MM.1S (cell line): ENCODE results near the gene ITGA6.

ENCODE experiments used
- DNase-seq: peaks from one replicate; pipeline ENCODE4 v3.0.0-alpha.2; 2015
- H2AFZ ChIP-seq: fragments of 300-600 bp; sonication (generic); 2 replicates; pipeline ENCODE4 v1.6.0; 2016; ENCODE audit warnings: antibody characterized with exemption, low read length
- H3F3A ChIP-seq: fragments of 300-600 bp; sonication (generic); 2 replicates; pipeline ENCODE4 v1.6.1; 2016; ENCODE audit warnings: mild to moderate bottlenecking, antibody characterized with exemption, low read length, moderate library complexity, mixed read lengths; ENCODE audit not compliant: insufficient read depth
- H3K27ac ChIP-seq: fragments of 300-600 bp; sonication (generic); 2 replicates; pipeline ENCODE4 v1.5.1; 2016; ENCODE audit warnings: mild to moderate bottlenecking, low read length
- H3K27me3 ChIP-seq: fragments of 300-600 bp; sonication (generic); replicated peaks from 2 replicates; pipeline ENCODE4 v1.6.0; 2016; ENCODE audit warnings: low read length; ENCODE audit not compliant: insufficient read depth
- H3K36me3 ChIP-seq: fragments of 300-600 bp; sonication (generic); replicated peaks from 2 replicates; pipeline ENCODE4 v1.6.1; 2016; ENCODE audit warnings: mild to moderate bottlenecking, low read length, mixed read lengths; ENCODE audit not compliant: insufficient read depth
- H3K4me1 ChIP-seq: fragments of 300-600 bp; sonication (generic); 2 replicates; pipeline ENCODE4 v1.6.1; 2016; ENCODE audit warnings: low read length, mixed read lengths
- H3K4me2 ChIP-seq: fragments of 300-600 bp; sonication (generic); 2 replicates; pipeline ENCODE4 v1.6.0; 2016; ENCODE audit warnings: low read depth, low read length
- H3K4me3 ChIP-seq: fragments of 300-600 bp; sonication (generic); 2 replicates; pipeline ENCODE4 v1.5.1; 2016; ENCODE audit warnings: low read length, mixed read lengths
- H3K79me2 ChIP-seq: fragments of 300-600 bp; sonication (generic); 2 replicates; pipeline ENCODE4 v1.6.1; 2016; ENCODE audit warnings: mixed run types, low read length, mixed read lengths
- H3K9ac ChIP-seq: fragments of 300-600 bp; sonication (generic); 2 replicates; pipeline ENCODE4 v1.6.1; 2016; ENCODE audit warnings: low read length, mixed read lengths
- H3K9me2 ChIP-seq: fragments of 300-600 bp; sonication (generic); replicated peaks from 2 replicates; pipeline ENCODE4 v1.6.1; 2016; ENCODE audit warnings: mild to moderate bottlenecking, low read length, mixed read lengths; ENCODE audit not compliant: insufficient read depth
- H3K9me3 ChIP-seq: fragments of 300-600 bp; sonication (generic); replicated peaks from 2 replicates; pipeline ENCODE4 v1.6.1; 2016; ENCODE audit warnings: mild to moderate bottlenecking, low read length, mixed read lengths; ENCODE audit not compliant: insufficient read depth
- H4K20me1 ChIP-seq: fragments of 300-600 bp; sonication (generic); 2 replicates; pipeline ENCODE4 v1.6.1; 2016; ENCODE audit warnings: mild to moderate bottlenecking, low read length, moderate library complexity, mixed read lengths; ENCODE audit not compliant: insufficient read depth
- EZH2 ChIP-seq: fragments of 300-600 bp; sonication (generic); optimal IDR thresholded peaks from 2 replicates; pipeline ENCODE3; 2017; ENCODE audit warnings: low read depth, mild to moderate bottlenecking, antibody characterized with exemption, low read length, mixed read lengths
- EZH2phosphoT487 ChIP-seq: fragments of 300-600 bp; sonication (generic); IDR thresholded peaks from 2 replicates; pipeline ENCODE4 v1.6.1; 2018; ENCODE audit warnings: antibody characterized with exemption, low read length
- TF ChIP-seq, protein P1 (sequence below): fragments of 300-600 bp; sonication (generic); IDR thresholded peaks from 2 replicates; pipeline ENCODE4 v1.5.1; 2016; ENCODE audit warnings: antibody characterized with exemption, low read length, mixed read lengths

ITGA6 gene

DNA sequence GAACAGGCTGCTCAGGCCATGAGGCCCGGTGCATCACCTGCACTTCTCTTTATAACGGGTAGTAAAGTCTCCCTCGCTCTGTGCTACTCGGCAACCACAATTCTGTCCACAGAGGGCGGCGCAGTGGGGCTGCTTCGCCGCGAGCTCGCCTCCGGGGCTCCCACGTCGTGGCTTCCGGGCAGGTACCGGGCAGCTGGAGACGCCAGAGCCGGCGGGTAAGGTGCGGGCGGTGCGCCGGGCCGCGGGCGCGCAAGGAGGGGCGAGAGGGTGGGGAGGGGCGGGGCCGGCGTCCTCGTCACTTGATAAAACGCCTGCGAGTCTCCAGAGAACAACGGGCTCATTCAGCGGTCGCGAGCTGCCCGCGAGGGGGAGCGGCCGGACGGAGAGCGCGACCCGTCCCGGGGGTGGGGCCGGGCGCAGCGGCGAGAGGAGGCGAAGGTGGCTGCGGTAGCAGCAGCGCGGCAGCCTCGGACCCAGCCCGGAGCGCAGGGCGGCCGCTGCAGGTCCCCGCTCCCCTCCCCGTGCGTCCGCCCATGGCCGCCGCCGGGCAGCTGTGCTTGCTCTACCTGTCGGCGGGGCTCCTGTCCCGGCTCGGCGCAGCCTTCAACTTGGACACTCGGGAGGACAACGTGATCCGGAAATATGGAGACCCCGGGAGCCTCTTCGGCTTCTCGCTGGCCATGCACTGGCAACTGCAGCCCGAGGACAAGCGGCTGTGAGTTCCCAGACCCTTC lies at the start of gene ITGA6:
Gene ITGA6 (plus strand): TSS at position 331 of the 734 bp plus-strand sequence.
- peaks cover 7% of the 10 kb centered on the region; the same call in 1 of the 2 replicates for H3F3A ChIP-seq
- no peaks in the 10 kb centered on the region for H3K9me3 ChIP-seq
- peak within 1 kb of the TSS; percentile 74 for H3K4me2 ChIP-seq
- peak within 1 kb of the TSS; percentile 52; the same call in 1 of the 2 replicates for H3K9ac ChIP-seq
- H3K79me2 ChIP-seq: no peaks in the 10 kb centered on the region
- peak within 1 kb of the TSS; percentile 56; the same call in 1 of the 2 replicates for H3K27ac ChIP-seq
- TF ChIP-seq, protein P1, sequence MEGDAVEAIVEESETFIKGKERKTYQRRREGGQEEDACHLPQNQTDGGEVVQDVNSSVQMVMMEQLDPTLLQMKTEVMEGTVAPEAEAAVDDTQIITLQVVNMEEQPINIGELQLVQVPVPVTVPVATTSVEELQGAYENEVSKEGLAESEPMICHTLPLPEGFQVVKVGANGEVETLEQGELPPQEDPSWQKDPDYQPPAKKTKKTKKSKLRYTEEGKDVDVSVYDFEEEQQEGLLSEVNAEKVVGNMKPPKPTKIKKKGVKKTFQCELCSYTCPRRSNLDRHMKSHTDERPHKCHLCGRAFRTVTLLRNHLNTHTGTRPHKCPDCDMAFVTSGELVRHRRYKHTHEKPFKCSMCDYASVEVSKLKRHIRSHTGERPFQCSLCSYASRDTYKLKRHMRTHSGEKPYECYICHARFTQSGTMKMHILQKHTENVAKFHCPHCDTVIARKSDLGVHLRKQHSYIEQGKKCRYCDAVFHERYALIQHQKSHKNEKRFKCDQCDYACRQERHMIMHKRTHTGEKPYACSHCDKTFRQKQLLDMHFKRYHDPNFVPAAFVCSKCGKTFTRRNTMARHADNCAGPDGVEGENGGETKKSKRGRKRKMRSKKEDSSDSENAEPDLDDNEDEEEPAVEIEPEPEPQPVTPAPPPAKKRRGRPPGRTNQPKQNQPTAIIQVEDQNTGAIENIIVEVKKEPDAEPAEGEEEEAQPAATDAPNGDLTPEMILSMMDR: peak; percentile 18; the same call in 1 of the 2 replicates
- no peak for TF ChIP-seq EZH2
- H3K4me1 ChIP-seq: peaks cover 6% of the 10 kb centered on the region; the same call in 1 of the 2 replicates
- peak within 1 kb of the TSS; percentile 70 for H3K4me3 ChIP-seq
- no peaks in the 10 kb centered on the region for H3K36me3 ChIP-seq
- H4K20me1 ChIP-seq: no peaks in the 10 kb centered on the region
- H2AFZ ChIP-seq: peak within 1 kb of the TSS; percentile 76
- peak; percentile 92 for DNase-seq
- H3K9me2 ChIP-seq: no peaks in the 10 kb centered on the region
- 0 out of 2 replicates have a peak, but pooled peaks cover 4% of the 10 kb centered on the region for H3K27me3 ChIP-seq

DNA sequence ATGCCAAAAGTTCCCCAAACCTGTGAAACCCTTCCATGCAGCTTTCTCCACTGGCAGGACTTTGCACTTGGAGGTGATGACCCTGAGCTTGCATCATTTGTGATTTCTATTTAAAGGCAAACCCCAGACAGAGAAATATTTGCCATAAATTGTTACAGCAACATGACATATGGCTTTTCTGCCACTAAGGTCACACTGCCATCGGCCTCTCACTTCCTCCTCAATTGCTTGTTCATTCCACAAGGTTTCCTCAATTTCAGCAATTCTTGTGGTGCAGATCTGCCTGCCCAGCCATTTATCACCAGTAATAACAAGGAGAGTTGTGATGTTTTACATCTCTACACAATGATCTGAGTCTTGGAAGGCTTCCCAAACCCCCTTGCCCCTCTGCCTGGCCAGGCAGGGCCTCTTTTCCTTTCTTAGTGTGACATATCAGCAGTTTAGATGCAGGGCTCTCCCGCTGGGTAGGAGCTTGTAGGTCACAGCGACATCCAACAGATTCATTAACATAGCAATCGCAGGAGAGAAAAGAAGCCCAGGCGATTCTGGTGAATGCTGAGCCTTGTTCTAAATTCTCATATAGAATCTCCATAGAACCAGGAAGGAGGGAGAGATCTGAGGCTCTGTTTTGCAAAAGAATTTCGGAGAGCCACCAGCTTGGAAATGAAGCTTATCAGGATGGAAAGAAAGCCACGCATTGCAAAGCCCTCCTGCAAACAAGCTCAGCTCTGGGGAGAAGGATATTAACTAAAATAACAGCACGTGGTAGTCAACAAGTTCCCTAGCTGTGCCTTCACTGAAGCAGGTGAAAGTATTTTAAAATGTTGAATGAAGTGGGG lies 46.7 kb upstream of the ITGA6 start:
- TF ChIP-seq EZH2phosphoT487 (no peak), EZH2 (no peak)
- TF ChIP-seq, protein P1: no peak
- Histone ChIP-seq H2AFZ (no peak overlapping the region), H3K4me1 (no peaks in the 10 kb centered on the region), H3K27me3 (no peaks in the 10 kb centered on the region), H3K4me2 (no peak overlapping the region), H4K20me1 (no peaks in the 10 kb centered on the region), H3F3A (no peaks in the 10 kb centered on the region), H3K27ac (no peak overlapping the region), H3K36me3 (no peaks in the 10 kb centered on the region), H3K9me2 (no peaks in the 10 kb centered on the region), H3K9ac (no peak overlapping the region), H3K4me3 (no peak overlapping the region), H3K79me2 (no peaks in the 10 kb centered on the region), H3K9me3 (no peaks in the 10 kb centered on the region)
- no peak for DNase-seq

DNA sequence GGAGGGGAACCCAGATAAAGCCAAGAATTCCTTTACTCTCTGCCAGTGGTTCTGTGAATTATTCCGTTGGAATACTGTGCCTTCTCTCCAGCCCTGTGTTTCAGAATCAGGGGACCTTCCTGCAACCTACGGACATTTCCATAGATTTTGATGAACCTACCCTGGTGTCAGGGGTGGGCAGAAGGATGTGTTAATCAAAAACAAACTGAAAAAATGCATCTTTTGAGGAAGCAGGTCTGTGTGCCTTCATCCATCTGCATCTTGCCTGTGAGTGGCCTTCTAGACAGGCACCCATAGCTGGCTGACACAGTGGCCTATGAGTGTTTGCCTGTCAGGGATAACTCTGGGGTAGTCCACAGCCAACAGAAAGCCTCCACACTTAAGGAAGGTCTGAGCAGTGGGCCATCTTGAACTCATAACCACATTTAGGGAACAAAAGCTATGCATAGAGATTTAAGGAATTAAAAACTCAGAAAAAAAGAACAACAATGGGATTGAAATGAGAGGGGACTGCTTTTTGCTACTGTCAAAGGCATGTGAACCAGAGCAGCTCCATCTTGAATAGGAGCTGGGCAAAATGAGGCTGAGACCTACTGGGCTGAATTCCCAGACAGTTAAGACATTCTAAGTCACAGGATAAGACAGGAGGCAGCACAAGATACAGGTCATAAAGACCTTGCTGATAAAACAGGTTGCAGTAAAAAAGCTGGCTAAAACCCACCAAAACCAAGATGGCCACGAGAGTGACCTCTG lies 45.9 kb upstream of the ITGA6 start:
- no peaks in the 10 kb centered on the region for H3K9me2 ChIP-seq
- TF ChIP-seq EZH2 (no peak), EZH2phosphoT487 (no peak)
- TF ChIP-seq, protein P1: no peak
- no peaks in the 10 kb centered on the region for H3F3A ChIP-seq
- no peaks in the 10 kb centered on the region for H3K4me1 ChIP-seq
- H3K9me3 ChIP-seq: no peaks in the 10 kb centered on the region
- H3K27me3 ChIP-seq: no peaks in the 10 kb centered on the region
- H4K20me1 ChIP-seq: no peaks in the 10 kb centered on the region
- H3K27ac ChIP-seq: no peak overlapping the region
- H3K79me2 ChIP-seq: no peaks in the 10 kb centered on the region
- no peaks in the 10 kb centered on the region for H3K36me3 ChIP-seq
- DNase-seq: no peak
- H3K4me2 ChIP-seq: no peak overlapping the region
- no peak overlapping the region for H3K9ac ChIP-seq
- H2AFZ ChIP-seq: no peak overlapping the region
- H3K4me3 ChIP-seq: no peak overlapping the region
